GM23338 (cell line): ENCODE measurements around the gene SYT2. TPM values are rescaled to one million over a fixed set of nuclear protein-coding genes. Genes with fewer than 3 reads are reported as not detected.

Experiments
- ATAC-seq: fragments of 200-7000 bp; cut with Tn5 transposase; 3 replicates; pipeline ENCODE4 v1.9.1; 2020
- DNase-seq: peaks from one replicate; pipeline ENCODE4 v3.0.0-alpha.2; 2015; ENCODE audit warnings: low spot score
- H2AFZ ChIP-seq: fragments of 200-600 bp; sonication (generic); 2 replicates; pipeline ENCODE4 v1.8.0; 2016; ENCODE audit warnings: antibody characterized with exemption, mild to moderate bottlenecking, moderate library complexity
- H3F3A ChIP-seq: fragments of 200-600 bp; sonication (generic); replicated peaks from 2 replicates; pipeline ENCODE4 v1.8.0; 2017; ENCODE audit warnings: antibody characterized with exemption, mixed run types, low read depth
- H3K27ac ChIP-seq: fragments of 200-600 bp; sonication (generic); 2 replicates; pipeline ENCODE4 v1.6.1; 2016; ENCODE audit warnings: low read depth
- H3K27me3 ChIP-seq: fragments of 200-600 bp; sonication (generic); 2 replicates; pipeline ENCODE4 v1.8.0; 2016; ENCODE audit warnings: mild to moderate bottlenecking, mixed run types, moderate library complexity; ENCODE audit not compliant: insufficient read depth
- H3K36me3 ChIP-seq: fragments of 200-600 bp; sonication (generic); 2 replicates; pipeline ENCODE4 v1.8.0; 2016; ENCODE audit warnings: mild to moderate bottlenecking; ENCODE audit not compliant: insufficient read depth
- H3K4me1 ChIP-seq: fragments of 200-600 bp; sonication (generic); 2 replicates; pipeline ENCODE4 v1.8.0; 2016; ENCODE audit warnings: mild to moderate bottlenecking, moderate library complexity; ENCODE audit not compliant: insufficient read depth
- H3K4me2 ChIP-seq: fragments of 200-600 bp; sonication (generic); 2 replicates; pipeline ENCODE4 v1.7.1; 2017; ENCODE audit warnings: mixed run types
- H3K4me3 ChIP-seq: fragments of 200-600 bp; sonication (generic); 2 replicates; pipeline ENCODE4 v1.6.1; 2016; ENCODE audit warnings: mixed run types
- H3K79me2 ChIP-seq: fragments of 200-600 bp; sonication (generic); replicated peaks from 2 replicates; pipeline ENCODE4 v1.8.0; 2017; ENCODE audit warnings: mild to moderate bottlenecking; ENCODE audit not compliant: insufficient read depth
- H3K9me2 ChIP-seq: fragments of 200-600 bp; sonication (generic); 2 replicates; pipeline ENCODE4 v1.8.0; 2017; ENCODE audit not compliant: insufficient read depth
- H4K20me1 ChIP-seq: fragments of 200-600 bp; sonication (generic); replicated peaks from 2 replicates; pipeline ENCODE4 v1.8.0; 2017; ENCODE audit warnings: mild to moderate bottlenecking; ENCODE audit not compliant: insufficient read depth
- H3K27ac Mint-ChIP-seq: 2 replicates; pipeline ENCODE4 v1.8.0; 2020; ENCODE audit warnings: inconsistent platforms, mild to moderate bottlenecking, moderate library complexity, mixed read lengths
- H3K27me3 Mint-ChIP-seq: 3 replicates; pipeline ENCODE4 v1.8.0; 2022; ENCODE audit warnings: low read depth, mild to moderate bottlenecking, moderate library complexity, mixed read lengths, inconsistent platforms; ENCODE audit not compliant: insufficient read depth, poor library complexity
- H3K36me3 Mint-ChIP-seq: 3 replicates; pipeline ENCODE4 v1.8.0; 2021; ENCODE audit warnings: low read depth, mild to moderate bottlenecking, inconsistent platforms, moderate library complexity, mixed read lengths
- H3K4me1 Mint-ChIP-seq: 3 replicates; pipeline ENCODE4 v1.8.0; 2020; ENCODE audit warnings: mild to moderate bottlenecking, inconsistent platforms, mixed read lengths
- H3K4me3 Mint-ChIP-seq: 3 replicates; pipeline ENCODE4 v1.8.0; 2021; ENCODE audit warnings: moderate library complexity, mild to moderate bottlenecking, inconsistent platforms, mixed read lengths
- H3K9me3 Mint-ChIP-seq: 3 replicates; pipeline ENCODE4 v1.8.0; 2020; ENCODE audit warnings: moderate library complexity, mild to moderate bottlenecking, inconsistent platforms, mixed read lengths
- CREB1 ChIP-seq: fragments of 250-450 bp; sonication (Bioruptor Pico); IDR thresholded peaks from 2 replicates; pipeline ENCODE4 v1.5.0; 2020; ENCODE audit warnings: low read depth, mild to moderate bottlenecking, moderate library complexity
- CTCF ChIP-seq, 2 experiments: fragments of 200-600 bp in 1 of 2; sonication (generic) in 1 of 2; conservative IDR thresholded peaks; 2 replicates each; pipeline versions ENCODE4 v1.5.1 to v1.6.1; 2016 to 2017; ENCODE audit warnings: antibody characterized with exemption in 2 of 2, low read depth in 2 of 2, mild to moderate bottlenecking in 2 of 2, moderate library complexity in 1 of 2
- ETS1 ChIP-seq: IDR thresholded peaks from 2 replicates; pipeline ENCODE4 v1.6.1; 2016; ENCODE audit warnings: antibody characterized with exemption
- EZH2 ChIP-seq: fragments of 200-600 bp; sonication (generic); IDR thresholded peaks from one replicate; pipeline ENCODE4 v1.8.0; 2017; ENCODE audit warnings: antibody characterized with exemption, mild to moderate bottlenecking, low read depth; ENCODE audit not compliant: unreplicated experiment
- EZH2phosphoT487 ChIP-seq: fragments of 200-600 bp; sonication (generic); IDR thresholded peaks from one replicate; pipeline ENCODE4 v1.8.1; 2018; ENCODE audit warnings: antibody characterized with exemption; ENCODE audit not compliant: unreplicated experiment
- JUNB ChIP-seq: IDR thresholded peaks from one replicate; pipeline ENCODE4 v1.6.1; 2016; ENCODE audit warnings: antibody characterized with exemption; ENCODE audit not compliant: unreplicated experiment
- NANOG ChIP-seq: IDR thresholded peaks from 2 replicates; pipeline ENCODE4 v1.6.1; 2016; ENCODE audit warnings: antibody characterized with exemption, borderline replicate concordance
- POLR2AphosphoS5 ChIP-seq: IDR thresholded peaks from 2 replicates; pipeline ENCODE4 v1.6.1; 2016; ENCODE audit warnings: antibody characterized with exemption, low read depth
- REST ChIP-seq: IDR thresholded peaks from one replicate; pipeline ENCODE4 v1.6.1; 2018; ENCODE audit warnings: antibody characterized with exemption; ENCODE audit not compliant: unreplicated experiment
- STAT1 ChIP-seq: IDR thresholded peaks from one replicate; pipeline ENCODE4 v1.6.1; 2016; ENCODE audit warnings: antibody characterized with exemption; ENCODE audit not compliant: unreplicated experiment
- ZNF114 ChIP-seq: fragments of 250-450 bp; sonication (Bioruptor Pico); IDR thresholded peaks from 2 replicates; pipeline ENCODE4 v1.5.0; 2020; ENCODE audit warnings: mild to moderate bottlenecking, moderate library complexity
- ZNF331 ChIP-seq: fragments of 250-450 bp; sonication (Bioruptor Pico); IDR thresholded peaks from 2 replicates; pipeline ENCODE4 v1.5.0; 2020; ENCODE audit warnings: low read depth, mild to moderate bottlenecking, moderate library complexity
- polyA plus RNA-seq: library from polyadenylated mRNA; unstranded; fragments of >200 nt; fragmentation: Nextera tagmentation; extraction: Ambion mirVana; gene quantifications from 2 replicates; pipeline ENCODE4 v1.2.1, GENCODE V29; 2016
- total RNA-seq: library from RNA; depleted of rRNA; stranded (reverse); fragments of >200 nt; shearing (Covaris generic); gene quantifications from 2 replicates; pipeline ENCODE4 v1.2.3, GENCODE V29; 2014

Gene SYT2
- total and polyA plus RNA-seq, 2 experiments from 2014 or later = 2.4 to 12.5 TPM

DNA sequence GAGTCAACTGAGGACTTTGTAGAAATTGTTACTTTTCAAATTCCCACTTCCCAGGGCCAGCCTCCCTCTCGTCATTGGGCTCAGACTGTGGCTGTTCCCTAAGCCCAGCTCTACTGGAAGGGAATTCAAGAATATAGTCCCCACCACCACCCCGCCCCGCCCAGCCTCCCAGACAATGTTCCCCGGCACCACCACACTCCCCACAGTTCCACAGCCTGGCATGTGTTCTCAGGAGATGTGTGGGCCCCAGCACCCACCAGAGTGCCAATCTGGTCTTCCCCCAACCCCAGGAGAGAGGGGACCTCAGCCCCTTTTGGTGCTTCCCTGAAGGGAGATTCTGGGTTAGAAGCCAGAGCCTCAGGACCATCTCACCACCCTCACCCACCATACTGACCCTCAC, 120.1 kb downstream of the SYT2 start (continued):
- TF ChIP-seq REST (no peak), EZH2phosphoT487 (no peak), STAT1 (no peak), CREB1 (CRISPR knock-in tag) (no peak), CTCF (conservative IDR thresholded peaks at IDR 0.05; ENCODE audit: low read depth in 2 of 2) (no peak), JUNB (no peak), ETS1 (no peak)

DNA sequence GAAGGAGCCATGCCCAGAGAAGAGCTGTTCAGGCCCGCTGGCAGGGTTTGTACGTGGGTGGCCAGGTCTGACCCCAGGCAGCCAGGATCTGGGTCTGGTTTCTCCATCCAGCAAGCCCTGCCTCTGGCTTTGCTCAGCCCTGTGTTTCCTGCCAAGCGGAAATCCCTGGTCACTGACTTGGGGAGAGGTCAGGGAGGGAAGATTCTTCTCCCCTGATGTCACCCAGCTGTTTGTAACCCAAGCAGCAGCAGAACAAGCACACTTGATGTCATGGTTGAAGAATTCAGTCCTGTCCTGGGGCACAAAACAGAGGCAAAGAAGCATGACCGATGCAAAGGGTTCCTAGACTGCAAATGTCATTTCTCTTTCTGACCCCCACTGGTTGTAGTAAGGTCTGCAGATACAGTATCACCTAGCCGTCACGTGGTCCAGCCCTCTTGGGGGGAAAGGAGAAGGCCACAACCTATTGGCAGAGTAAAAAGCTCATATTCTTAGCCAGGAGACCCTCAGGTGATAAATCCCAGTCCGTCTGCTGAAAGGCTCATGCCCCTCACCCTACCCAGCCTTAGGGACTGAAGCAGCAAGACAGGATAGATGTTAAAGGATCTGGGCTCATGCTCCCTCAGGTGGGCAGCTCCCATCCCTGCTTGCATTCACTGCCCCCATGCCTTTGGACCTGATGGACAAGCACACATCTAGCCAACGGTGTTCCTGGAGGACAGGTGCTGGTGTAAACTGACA, 120.9 kb downstream of the SYT2 start:
- peak; percentile 21 for ATAC-seq
- Mint-ChIP-seq H3K27ac (no peak overlapping the region; the same call in 1 of the 2 replicates), H3K4me1 (no peaks in the 10 kb centered on the region), H3K27me3 (peaks cover 2% of the 10 kb centered on the region), H3K4me3 (no peak overlapping the region), H3K9me3 (no peaks in the 10 kb centered on the region), H3K36me3 (no peaks in the 10 kb centered on the region)
- Histone ChIP-seq H3K36me3 (no peaks in the 10 kb centered on the region), H3K27me3 (no peaks in the 10 kb centered on the region), H3K27ac (no peak overlapping the region), H3F3A (no peaks in the 10 kb centered on the region), H4K20me1 (no peaks in the 10 kb centered on the region), H3K4me1 (no peaks in the 10 kb centered on the region), H3K9me2 (0 out of 2 replicates have a peak, but pooled peaks cover 4% of the 10 kb centered on the region), H3K79me2 (no peaks in the 10 kb centered on the region), H2AFZ (no peak overlapping the region), H3K4me2 (no peak overlapping the region), H3K4me3 (no peak overlapping the region)
- peak; percentile 46 for DNase-seq
- TF ChIP-seq EZH2phosphoT487 = no peak
- no peak for TF ChIP-seq JUNB
- no peak for TF ChIP-seq POLR2AphosphoS5
- no peak for TF ChIP-seq ZNF114 (CRISPR knock-in tag)
- TF ChIP-seq CTCF (conservative IDR thresholded peaks at IDR 0.05; ENCODE audit: low read depth in 2 of 2) = no peak
- TF ChIP-seq ZNF331 (CRISPR knock-in tag) = no peak
- TF ChIP-seq EZH2 = no peak
- TF ChIP-seq REST = no peak
- TF ChIP-seq NANOG = no peak
- no peak for TF ChIP-seq CREB1 (CRISPR knock-in tag)
